OCI-LY1 (cell line): ENCODE data around the gene ACYP1.

Experiments used
- H2AFZ ChIP-seq: fragments of 200-600 bp; sonication (generic), shearing (Covaris generic); 2 replicates; pipeline ENCODE4 v1.6.0; 2014; ENCODE audit warnings: antibody characterized with exemption, mild to moderate bottlenecking, low read length
- H3F3A ChIP-seq: fragments of 200-600 bp; sonication (generic), shearing (Covaris generic); 2 replicates; pipeline ENCODE4 v1.6.0; 2014; ENCODE audit warnings: mild to moderate bottlenecking, antibody characterized with exemption, low read length, moderate library complexity; ENCODE audit not compliant: insufficient read depth
- H3K27ac ChIP-seq: fragments of 200-600 bp; sonication (generic); 2 replicates; pipeline ENCODE4 v1.5.1; 2014; ENCODE audit warnings: low read length, mixed run types, mild to moderate bottlenecking, low read depth; ENCODE audit not compliant: poor library complexity, severe bottlenecking
- H3K27me3 ChIP-seq: fragments of 200-600 bp; sonication (generic); 2 replicates; pipeline ENCODE4 v1.6.0; 2014; ENCODE audit warnings: antibody characterized with exemption, mild to moderate bottlenecking, low read length, moderate library complexity; ENCODE audit not compliant: insufficient read depth
- H3K36me3 ChIP-seq: fragments of 200-600 bp; sonication (generic); 2 replicates; pipeline ENCODE4 v1.6.1; 2014; ENCODE audit warnings: mild to moderate bottlenecking, antibody characterized with exemption, low read length, moderate library complexity, mixed read lengths; ENCODE audit not compliant: insufficient read depth
- H3K4me1 ChIP-seq: fragments of 200-600 bp; sonication (generic); 2 replicates; pipeline ENCODE4 v1.5.1; 2014; ENCODE audit warnings: mild to moderate bottlenecking, low read length, moderate library complexity; ENCODE audit not compliant: insufficient read depth, severe bottlenecking
- H3K4me2 ChIP-seq: fragments of 200-600 bp; sonication (generic), shearing (Covaris generic); 2 replicates; pipeline ENCODE4 v1.6.1; 2014; ENCODE audit warnings: low read length
- H3K4me3 ChIP-seq: fragments of 200-600 bp; sonication (generic); 2 replicates; pipeline ENCODE4 v1.5.1; 2014; ENCODE audit warnings: low read length, low read depth, mild to moderate bottlenecking, mixed read lengths; ENCODE audit not compliant: poor library complexity, severe bottlenecking
- H3K79me2 ChIP-seq: fragments of 200-600 bp; shearing (Covaris generic); 2 replicates; pipeline ENCODE4 v1.6.1; 2016; ENCODE audit warnings: mixed run types, low read length, mixed read lengths; ENCODE audit not compliant: insufficient read depth
- H3K9ac ChIP-seq: fragments of 200-600 bp; sonication (generic), shearing (Covaris generic); 2 replicates; pipeline ENCODE4 v1.6.1; 2014; ENCODE audit warnings: mild to moderate bottlenecking, low read length, mixed read lengths
- H3K9me2 ChIP-seq: fragments of 200-600 bp; sonication (generic), shearing (Covaris generic); 2 replicates; pipeline ENCODE4 v1.6.1; 2014; ENCODE audit warnings: low read depth, mild to moderate bottlenecking, low read length, mixed read lengths
- H3K9me3 ChIP-seq: fragments of 200-600 bp; shearing (Covaris generic); 2 replicates; pipeline ENCODE4 v1.6.1; 2014; ENCODE audit warnings: low read length, mixed read lengths
- H4K20me1 ChIP-seq: fragments of 200-600 bp; sonication (generic), shearing (Covaris generic); 2 replicates; pipeline ENCODE4 v1.6.0; 2016; ENCODE audit warnings: mild to moderate bottlenecking, low read length; ENCODE audit not compliant: insufficient read depth
- CTCF ChIP-seq: fragments of 200-600 bp; sonication (generic), shearing (Covaris generic); IDR thresholded peaks from 2 replicates; pipeline ENCODE4 v1.5.1; 2017; ENCODE audit warnings: mild to moderate bottlenecking, antibody characterized with exemption, low read length, moderate library complexity, mixed read lengths
- EZH2 ChIP-seq: fragments of 200-600 bp; sonication (generic), shearing (Covaris generic); IDR thresholded peaks from 2 replicates; pipeline ENCODE4 v1.8.0; 2017; ENCODE audit warnings: borderline replicate concordance, mixed run types, mild to moderate bottlenecking, antibody characterized with exemption, low read length, moderate library complexity, mixed read lengths

Gene ACYP1

GRCh38 chr14:75060420-75060819, 3.4 kb downstream of the ACYP1 start:
- H3K9me2 ChIP-seq, result no peaks in the 10 kb centered on the region
- H3K4me1 ChIP-seq, result peaks cover 13% of the 10 kb centered on the region
- H3K9me3 ChIP-seq, result no peaks in the 10 kb centered on the region
- H2AFZ ChIP-seq, result no peak overlapping the region
- H3K27ac ChIP-seq, result no peak overlapping the region
- no peaks in the 10 kb centered on the region for H3K27me3 ChIP-seq
- no peak overlapping the region for H3K4me2 ChIP-seq
- TF ChIP-seq CTCF, result no peak
- TF ChIP-seq EZH2, result no peak
- no peak overlapping the region for H3K4me3 ChIP-seq
- no peaks in the 10 kb centered on the region for H3F3A ChIP-seq
- no peak overlapping the region for H3K9ac ChIP-seq
- peaks cover 18% of the 10 kb centered on the region; the same call in 1 of the 2 replicates for H3K79me2 ChIP-seq
- H3K36me3 ChIP-seq, result peaks cover 37% of the 10 kb centered on the region
- no peaks in the 10 kb centered on the region for H4K20me1 ChIP-seq

- no peak overlapping the region for H3K4me2 ChIP-seq
- H3K79me2 ChIP-seq, result peaks cover 18% of the 10 kb centered on the region; the same call in 1 of the 2 replicates
- no peaks in the 10 kb centered on the region for H3K9me3 ChIP-seq
- no peak overlapping the region for H3K27ac ChIP-seq
- peaks cover 40% of the 10 kb centered on the region for H3K36me3 ChIP-seq
- no peaks in the 10 kb centered on the region for H3K9me2 ChIP-seq
- no peaks in the 10 kb centered on the region for H3F3A ChIP-seq
- no peaks in the 10 kb centered on the region for H4K20me1 ChIP-seq
- H3K4me3 ChIP-seq, result no peak overlapping the region
- H3K27me3 ChIP-seq, result no peaks in the 10 kb centered on the region
- TF ChIP-seq EZH2, result no peak
- TF ChIP-seq CTCF, result no peak
- H3K4me1 ChIP-seq, result peaks cover 13% of the 10 kb centered on the region
- H3K9ac ChIP-seq, result no peak overlapping the region
- H2AFZ ChIP-seq, result no peak overlapping the region
Observed at GRCh38 chr14:75059642-75060041, 4.2 kb downstream of the ACYP1 start.

GRCh38 chr14:75054421-75054820, 9.4 kb downstream of the ACYP1 start:
- no peaks in the 10 kb centered on the region for H3K27me3 ChIP-seq
- no peak overlapping the region for H2AFZ ChIP-seq
- no peaks in the 10 kb centered on the region for H3K9me3 ChIP-seq
- TF ChIP-seq CTCF (no peak), EZH2 (no peak)
- no peaks in the 10 kb centered on the region for H3K79me2 ChIP-seq
- peaks cover 21% of the 10 kb centered on the region for H3K4me1 ChIP-seq
- H4K20me1 ChIP-seq, result no peaks in the 10 kb centered on the region
- no peak overlapping the region for H3K9ac ChIP-seq
- 0 out of 2 replicates have a peak, but pooled peaks cover 7% of the 10 kb centered on the region for H3F3A ChIP-seq
- no peak overlapping the region for H3K4me2 ChIP-seq
- no peak overlapping the region for H3K4me3 ChIP-seq
- peaks cover 24% of the 10 kb centered on the region; the same call in 1 of the 2 replicates for H3K36me3 ChIP-seq
- no peak overlapping the region for H3K27ac ChIP-seq
- no peaks in the 10 kb centered on the region for H3K9me2 ChIP-seq
